Activated naive CD4-positive, alpha-beta T cell (primary cell): ENCODE measurements around the gene IFT122.

Experiments
- DNase-seq, 4 experiments: peaks; one replicate each; lab custom pipeline; 2025; lab: John Stamatoyannopoulos, UW

IFT122 gene

GRCh38 chr3:129558772-129559564 lies 118.9 kb downstream of the IFT122 start:
- DNase-seq, result no peak

DNA sequence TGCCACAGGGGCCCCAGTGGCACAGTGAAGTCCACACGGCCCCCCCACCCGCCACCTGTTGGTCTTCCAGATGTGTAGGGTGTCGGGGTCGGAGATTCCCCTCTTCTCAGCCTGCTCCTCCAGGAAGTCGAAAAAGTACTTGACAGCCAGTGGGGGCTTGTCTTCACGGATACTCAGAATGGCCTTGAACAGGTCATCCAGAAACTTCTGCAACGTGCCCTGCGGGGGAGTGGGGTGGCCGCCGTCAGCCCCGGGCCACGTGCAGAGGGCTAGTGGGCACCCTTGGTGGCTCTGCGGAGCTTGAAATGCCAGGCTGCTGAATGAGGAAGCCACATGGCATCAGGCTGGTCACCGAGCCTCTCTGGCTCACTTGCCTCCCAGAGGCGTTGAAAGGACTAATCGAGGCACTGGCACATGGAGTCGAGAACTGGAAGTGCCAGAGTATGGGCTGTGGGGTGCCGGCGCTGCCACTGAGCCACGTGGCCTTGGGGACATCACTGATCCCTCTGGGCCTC lies 119.6 kb downstream of the IFT122 start:
- no peak for DNase-seq

GRCh38 chr3:129560269-129560787 lies 120.3 kb downstream of the IFT122 start:
- DNase-seq, result no peak

GRCh38 chr3:129560911-129561594 lies 121.0 kb downstream of the IFT122 start:
- no peak for DNase-seq

GRCh38 chr3:129561619-129562248 lies 121.7 kb downstream of the IFT122 start:
- DNase-seq, result no peak

GRCh38 chr3:129562803-129563202 lies 122.8 kb downstream of the IFT122 start:
- DNase-seq, result no peak

- no peak for DNase-seq
Measured at GRCh38 chr3:129563332-129563731, 123.3 kb downstream of the IFT122 start.

GRCh38 chr3:129563850-129564535 lies 124.0 kb downstream of the IFT122 start:
- no peak for DNase-seq

- no peak for DNase-seq
Measured at GRCh38 chr3:129564981-129565644, 125.1 kb downstream of the IFT122 start.

DNA sequence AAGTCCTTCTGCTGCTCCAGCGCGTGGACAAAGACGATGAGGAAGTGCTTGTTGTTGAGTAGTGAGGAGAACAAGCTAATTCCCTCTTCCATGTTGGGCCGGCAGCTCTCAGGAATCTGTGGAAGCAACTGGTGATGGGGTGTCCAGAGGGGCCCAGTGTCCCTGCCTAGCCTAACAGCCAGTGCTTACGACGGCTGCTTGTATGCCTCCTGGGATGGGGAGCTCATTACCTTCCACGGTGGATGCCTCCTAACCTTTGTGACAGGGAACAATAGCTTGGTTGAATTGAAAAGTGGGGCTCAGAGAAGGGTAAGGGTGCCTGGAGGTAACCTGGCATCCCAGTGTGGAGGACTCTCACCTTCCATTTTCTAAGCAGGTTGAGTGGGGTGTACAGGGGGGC lies 125.9 kb downstream of the IFT122 start:
- no peak for DNase-seq

- no peak for DNase-seq
Measured at GRCh38 chr3:129567176-129567705, 127.2 kb downstream of the IFT122 start.

DNA sequence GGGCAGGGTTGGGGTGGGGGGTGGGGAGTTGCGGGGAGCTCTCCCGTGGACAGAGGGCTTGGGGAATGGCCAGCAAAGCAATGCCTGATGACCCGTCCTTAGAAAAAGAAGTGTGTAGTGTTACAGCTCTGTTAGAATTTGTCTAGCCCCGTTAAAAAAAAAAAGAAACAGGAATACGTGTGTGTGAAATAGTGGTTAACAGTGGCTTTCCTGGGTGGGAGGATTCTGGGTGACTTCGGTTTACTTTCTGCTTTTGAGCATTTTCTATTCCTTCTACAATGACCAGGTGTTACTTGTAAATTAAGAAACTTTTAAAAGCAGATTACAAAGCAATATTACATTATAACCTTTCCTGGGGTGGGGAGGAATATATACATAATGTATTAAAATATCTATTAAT lies 127.9 kb downstream of the IFT122 start:
- DNase-seq, result no peak

DNA sequence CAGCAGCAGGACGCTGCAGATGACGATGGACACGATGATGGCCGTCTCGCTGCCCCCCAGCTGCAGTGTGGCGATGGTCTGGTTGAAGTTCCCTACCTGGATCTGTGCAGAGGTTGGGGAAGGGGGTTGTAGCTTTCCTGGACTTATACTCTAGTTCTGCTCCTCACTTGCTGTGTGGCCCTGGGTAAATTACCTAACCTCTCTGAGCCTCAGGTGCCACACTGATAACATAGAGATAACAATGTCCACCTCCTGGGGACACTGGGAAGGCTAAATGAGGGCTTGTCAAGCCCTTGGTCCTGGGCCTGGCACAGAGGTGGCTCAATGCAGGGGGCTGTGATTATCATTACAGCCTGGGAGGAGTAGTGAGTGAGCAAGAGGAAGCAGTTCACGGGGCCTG lies 129.8 kb downstream of the IFT122 start:
- no peak for DNase-seq
